Hematopoietic multipotent progenitor cell (in vitro differentiated cells): ENCODE measurements around the gene ADAM23. TPM values are rescaled to one million over a fixed set of nuclear protein-coding genes. Genes with fewer than 3 reads are reported as not detected.
A peak's percentile ranks its signal among the peaks of the same experiment; 100 is the strongest.

ENCODE experiments used
- DNase-seq, 3 donors: peaks; one replicate each; pipeline ENCODE4 v3.0.0-alpha.2; 2011 to 2015; ENCODE audit warnings: low read depth in 2 of 3, low spot score in 2 of 3
- total RNA-seq: library from RNA; depleted of rRNA; stranded (reverse); fragments of >200 nt; gene quantifications from one replicate; pipeline ENCODE4 v1.2.3, GENCODE V29; 2012

The ADAM23 gene
- total RNA-seq, 1 donor = under 0.01 TPM

- no peak for DNase-seq
These were observed 188.0 kb downstream of the ADAM23 start for GRCh38 chr2:206631340-206631739.

GRCh38 chr2:206635015-206635414, 191.7 kb downstream of the ADAM23 start:
- DNase-seq = no peak

DNA sequence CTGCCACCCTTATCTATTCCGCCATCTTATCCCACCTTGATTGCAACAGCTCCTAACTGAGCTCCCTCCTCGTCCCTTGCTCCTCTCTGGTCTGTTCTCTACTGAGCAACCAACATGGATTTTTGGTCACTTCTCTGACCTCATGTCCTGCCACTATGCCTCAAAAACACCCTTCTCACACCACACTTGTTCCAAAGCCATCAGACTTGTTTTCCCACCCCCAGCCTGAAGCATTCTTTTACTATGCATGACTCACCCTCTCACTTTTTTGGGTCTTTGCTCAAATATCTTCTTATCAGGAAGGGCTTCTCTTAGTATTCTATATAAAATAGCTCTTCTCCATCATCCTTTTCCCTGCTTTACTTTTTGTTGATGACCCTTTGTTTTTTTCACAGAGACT, 196.3 kb downstream of the ADAM23 start:
- no peak for DNase-seq

DNA sequence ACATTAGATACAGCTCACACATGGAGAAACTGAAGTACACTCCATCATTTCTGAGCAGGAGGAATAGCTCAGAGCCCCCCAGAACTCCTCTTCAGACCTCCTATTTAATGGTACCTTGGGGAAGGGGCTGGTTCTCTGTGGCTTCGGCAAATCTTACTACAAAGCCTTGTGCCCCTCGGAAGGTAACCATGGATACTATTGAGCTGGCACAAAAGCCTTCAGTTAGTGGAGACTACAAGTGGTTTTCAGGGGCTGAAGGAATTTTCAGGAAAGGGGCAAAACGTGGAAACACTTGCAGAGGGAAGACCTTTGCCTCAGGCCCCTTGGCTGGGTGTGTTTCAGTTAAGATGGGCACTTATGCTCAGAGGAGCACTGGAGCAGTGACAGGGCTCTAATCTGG, 197.9 kb downstream of the ADAM23 start:
- no peak for DNase-seq

GRCh38 chr2:206642075-206643025, 199.0 kb downstream of the ADAM23 start, which contains the start of gene FAM237A:
TSS of gene FAM237A (plus strand) at chr2:206642487. CDS start at chr2:206644237, 1,750 bp downstream.
- DNase-seq = peak in 2 of 3 donors; percentile 50 to 76

DNA sequence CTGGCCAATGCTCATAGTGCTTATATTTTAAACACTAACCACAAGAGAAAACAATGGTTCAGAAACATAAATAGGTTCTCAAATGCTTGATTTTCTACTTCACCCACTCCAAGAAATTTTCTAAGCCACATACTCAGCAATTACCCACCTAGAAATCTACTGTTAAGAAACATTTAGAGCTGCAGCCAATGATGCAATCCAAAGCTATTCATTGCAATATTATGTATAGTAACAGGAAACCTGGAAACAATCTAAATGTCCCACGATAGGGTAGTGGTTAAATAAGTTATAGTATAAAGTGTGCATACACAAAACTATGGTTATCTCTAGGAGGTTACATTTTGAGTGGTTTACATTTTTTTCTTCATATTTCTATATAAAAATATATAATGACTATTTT, 204.7 kb downstream of the ADAM23 start:
- DNase-seq = no peak

GRCh38 chr2:206657087-206657486, 213.8 kb downstream of the ADAM23 start:
- no peak for DNase-seq

DNA sequence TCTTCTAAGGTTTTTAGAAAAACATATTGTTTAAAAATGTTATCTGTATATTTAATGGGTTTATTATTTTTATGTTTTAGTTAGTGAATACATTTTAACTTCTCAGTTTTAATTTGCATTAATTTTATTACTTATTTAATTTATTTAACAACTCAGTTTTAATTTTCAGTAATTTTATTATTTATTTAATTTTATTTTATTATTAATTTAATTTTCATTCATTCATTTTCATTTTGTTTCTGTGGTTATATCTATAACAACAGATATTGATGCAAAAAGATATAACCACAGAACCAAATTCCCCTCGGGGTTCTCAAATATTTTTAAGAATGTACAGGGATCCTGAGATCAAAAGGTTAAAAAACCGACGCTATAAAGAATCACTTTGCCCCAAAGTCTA, 221.9 kb downstream of the ADAM23 start:
- DNase-seq = no peak

Other genes starting within 250 kb of the ADAM23 start
- 0.81 TPM for gene ZDBF2, start 168.9 kb upstream of the ADAM23 start, total RNA-seq
- gene FAM237A, start 199.0 kb downstream of the ADAM23 start, total RNA-seq = not detected